HepG2 (cell line): ENCODE results near the gene METTL26. TPM values are rescaled to one million over a fixed set of nuclear protein-coding genes. Genes with fewer than 3 reads are reported as not detected.

Source experiments
- AGO2 ChIP-seq: fragments of 200-400 bp; formaldehyde crosslinking; optimal IDR thresholded peaks from 2 replicates; pipeline ENCODE3; 2017; ENCODE audit warnings: mild to moderate bottlenecking, low read depth, low read length, moderate library complexity
- CEBPB ChIP-seq: IDR thresholded peaks from 2 replicates; pipeline ENCODE4 v1.6.1; 2011; ENCODE audit warnings: low read depth, low read length, improper control_type of control experiment, borderline replicate concordance
- FOSL2 ChIP-seq: sonication (generic); formaldehyde crosslinking; IDR thresholded peaks from 2 replicates; pipeline ENCODE4 v1.4.0; 2020; ENCODE audit warnings: missing genetic modification reagents
- HOXA7 ChIP-seq: sonication (generic); formaldehyde crosslinking; IDR thresholded peaks from 2 replicates; pipeline ENCODE4 v1.8.1; 2022; ENCODE audit warnings: mild to moderate bottlenecking, missing genetic modification reagents, moderate library complexity
- MTA1 ChIP-seq: sonication (generic); formaldehyde crosslinking; IDR thresholded peaks from 2 replicates; pipeline ENCODE4 v1.4.0; 2020; ENCODE audit warnings: missing genetic modification reagents, mild to moderate bottlenecking, borderline replicate concordance
- MTA3 ChIP-seq: sonication (generic); formaldehyde crosslinking; IDR thresholded peaks from 2 replicates; pipeline ENCODE4 v1.4.0; 2020; ENCODE audit warnings: missing genetic modification reagents
- PHF5A ChIP-seq: IDR thresholded peaks from one replicate; pipeline ENCODE4 v1.6.1; 2018; ENCODE audit warnings: low read depth, missing genetic modification reagents; ENCODE audit not compliant: unreplicated experiment
- REL ChIP-seq: sonication (generic); formaldehyde crosslinking; conservative IDR thresholded peaks from 2 replicates; pipeline ENCODE4 v1.8.0; 2022; ENCODE audit warnings: mild to moderate bottlenecking, missing genetic modification reagents, moderate library complexity
- SALL1 ChIP-seq: sonication (generic); formaldehyde crosslinking; IDR thresholded peaks from 2 replicates; pipeline ENCODE4 v1.8.0; 2022; ENCODE audit warnings: mild to moderate bottlenecking, missing genetic modification reagents
- SCMH1 ChIP-seq: sonication (generic); formaldehyde crosslinking; IDR thresholded peaks from 2 replicates; pipeline ENCODE4 v1.9.0; 2021; ENCODE audit warnings: missing genetic modification reagents, mild to moderate bottlenecking, borderline replicate concordance
- SP4 ChIP-seq: sonication (generic); formaldehyde crosslinking; IDR thresholded peaks from 2 replicates; pipeline ENCODE4 v1.8.1; 2023; ENCODE audit warnings: mild to moderate bottlenecking, missing genetic modification reagents
- TRIM24 ChIP-seq: sonication (generic); formaldehyde crosslinking; IDR thresholded peaks from 2 replicates; pipeline ENCODE4 v1.8.0; 2022; ENCODE audit warnings: mild to moderate bottlenecking, missing genetic modification reagents
- ZBTB33 ChIP-seq: sonication (generic); formaldehyde crosslinking; IDR thresholded peaks from 2 replicates; pipeline ENCODE4 v1.4.0; 2020; ENCODE audit warnings: missing genetic modification reagents
- ZBTB38 ChIP-seq: sonication (generic); formaldehyde crosslinking; IDR thresholded peaks from 2 replicates; pipeline ENCODE4 v1.5.1; 2020; ENCODE audit warnings: mild to moderate bottlenecking, missing genetic modification reagents
- ZBTB4 ChIP-seq: sonication (generic); formaldehyde crosslinking; IDR thresholded peaks from 2 replicates; pipeline ENCODE4 v1.4.0; 2020; ENCODE audit warnings: missing genetic modification reagents, mild to moderate bottlenecking, borderline replicate concordance
- ZNF770 ChIP-seq: sonication (generic); formaldehyde crosslinking; IDR thresholded peaks from 2 replicates; pipeline ENCODE4 v1.5.0; 2020; ENCODE audit warnings: mild to moderate bottlenecking, missing genetic modification reagents
- ZNF792 ChIP-seq: IDR thresholded peaks from 2 replicates; pipeline ENCODE4 v1.6.1; 2016
- ZSCAN5A ChIP-seq: sonication (generic); formaldehyde crosslinking; IDR thresholded peaks from 2 replicates; pipeline ENCODE4 v1.8.0; 2022; ENCODE audit warnings: mild to moderate bottlenecking, missing genetic modification reagents, borderline replicate concordance
- polyA plus RNA-seq, 8 experiments: library from polyadenylated mRNA; depleted of rRNA in 3 of 8; stranded (reverse) in 7 of 8; unstranded in 1 of 8; fragments of >200 nt; fragmentation: Illumina TruSeq in 4 of 8; extraction: Trizol in 4 of 8; gene quantifications; 2 replicates each; pipeline versions ENCODE4 v1.2.1 to v1.2.3, GENCODE V29; 2011 to 2016; ENCODE audit warnings: low read depth in 4 of 8, missing spikeins in 1 of 8, mixed read lengths in 1 of 8; ENCODE audit not compliant: insufficient read depth in 1 of 8
- total RNA-seq, 5 experiments: library from RNA; depleted of rRNA; stranded (reverse); fragments of >200 nt; fragmentation: Illumina TruSeq; extraction: Trizol; gene quantifications; 2 replicates each; pipeline ENCODE4 v1.2.3, GENCODE V29; 2016; ENCODE audit warnings: low read depth in 1 of 5

Gene METTL26
- total and polyA plus RNA-seq, 2 of the 13 experiments (the other 11 are each of a cell fraction or from before 2014, with no cell fraction given), result 65.5 to 70.1 TPM

- TF ChIP-seq REL (CRISPR knock-in tag) (no peak), ZBTB4 (CRISPR knock-in tag) (peak; percentile 89; the same call in 1 of the 2 replicates), MTA1 (0 out of 2 replicates have a peak, but pooled peaks have one; percentile 51), FOSL2 (CRISPR knock-in tag) (no peak), AGO2 (peak; percentile 71), ZBTB33 (peak; percentile 99), PHF5A (CRISPR knock-in tag) (no peak), ZBTB38 (CRISPR knock-in tag) (peak; percentile 100), SCMH1 (CRISPR knock-in tag) (no peak), ZNF792 (no peak), SALL1 (0 out of 2 replicates have a peak, but pooled peaks have one; percentile 38), SP4 (CRISPR knock-in tag) (no peak), TRIM24 (CRISPR knock-in tag) (no peak), HOXA7 (CRISPR knock-in tag) (no peak), ZSCAN5A (no peak), MTA3 (CRISPR knock-in tag) (no peak), CEBPB (no peak), ZNF770 (CRISPR knock-in tag) (no peak)
Measured at GRCh38 chr16:627454-628239, 8.5 kb downstream of the METTL26 start (continued).
